ENCODE measurements around the gene NECTIN3.

Gene NECTIN3

GRCh38 chr3:111200027-111200426, 128.4 kb downstream of the NECTIN3 start:
- DNase-seq (ENCODE audit: low spot score): no peak
- in situ Hi-C loops (cut with MboI; ENCODE audit: low sequenced_read_pairs, unreplicated experiment): no loop called here
- TF ChIP-seq, protein P1, sequence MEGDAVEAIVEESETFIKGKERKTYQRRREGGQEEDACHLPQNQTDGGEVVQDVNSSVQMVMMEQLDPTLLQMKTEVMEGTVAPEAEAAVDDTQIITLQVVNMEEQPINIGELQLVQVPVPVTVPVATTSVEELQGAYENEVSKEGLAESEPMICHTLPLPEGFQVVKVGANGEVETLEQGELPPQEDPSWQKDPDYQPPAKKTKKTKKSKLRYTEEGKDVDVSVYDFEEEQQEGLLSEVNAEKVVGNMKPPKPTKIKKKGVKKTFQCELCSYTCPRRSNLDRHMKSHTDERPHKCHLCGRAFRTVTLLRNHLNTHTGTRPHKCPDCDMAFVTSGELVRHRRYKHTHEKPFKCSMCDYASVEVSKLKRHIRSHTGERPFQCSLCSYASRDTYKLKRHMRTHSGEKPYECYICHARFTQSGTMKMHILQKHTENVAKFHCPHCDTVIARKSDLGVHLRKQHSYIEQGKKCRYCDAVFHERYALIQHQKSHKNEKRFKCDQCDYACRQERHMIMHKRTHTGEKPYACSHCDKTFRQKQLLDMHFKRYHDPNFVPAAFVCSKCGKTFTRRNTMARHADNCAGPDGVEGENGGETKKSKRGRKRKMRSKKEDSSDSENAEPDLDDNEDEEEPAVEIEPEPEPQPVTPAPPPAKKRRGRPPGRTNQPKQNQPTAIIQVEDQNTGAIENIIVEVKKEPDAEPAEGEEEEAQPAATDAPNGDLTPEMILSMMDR (IDR thresholded peaks at IDR 0.05; ENCODE audit: borderline replicate concordance, control extremely low read depth, extremely low read depth, insufficient read depth, missing control alignments): no peak

DNA sequence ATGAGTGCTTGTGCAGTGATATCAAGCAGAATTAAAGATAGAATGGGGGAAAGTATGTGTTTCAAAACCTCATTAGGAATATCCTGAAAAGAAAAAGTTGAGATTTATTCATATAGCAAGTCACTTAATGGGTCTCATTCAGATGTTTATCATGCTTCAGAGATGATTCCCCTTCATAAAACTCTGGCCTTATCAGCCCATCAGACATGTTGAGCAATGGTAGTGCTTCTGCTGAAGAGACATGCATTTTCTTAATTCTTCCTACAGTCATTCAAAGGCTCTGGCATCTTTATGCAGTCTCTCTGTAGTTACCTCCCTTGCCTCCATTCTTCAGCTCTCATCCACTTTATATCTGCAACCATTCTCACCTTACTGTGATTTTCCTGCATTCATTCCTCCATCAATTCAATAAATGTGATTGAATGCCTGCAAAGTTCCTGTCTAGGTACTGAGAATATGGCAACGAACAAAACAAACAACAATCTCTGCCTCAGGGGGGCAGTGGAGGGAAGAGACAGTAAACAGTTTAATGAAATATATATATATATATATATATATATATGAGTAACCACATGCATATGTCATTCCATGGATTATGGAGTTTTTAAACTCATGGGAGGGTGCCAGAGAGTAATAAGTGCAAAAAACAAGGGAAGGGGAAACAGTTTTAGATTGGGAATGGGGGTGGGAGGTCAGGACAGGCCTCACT, 138.5 kb downstream of the NECTIN3 start:
- DNase-seq (ENCODE audit: low spot score): no peak
- TF ChIP-seq, protein P1 (IDR thresholded peaks at IDR 0.05; ENCODE audit: borderline replicate concordance, control extremely low read depth, extremely low read depth, insufficient read depth, missing control alignments): no peak
- in situ Hi-C loops (cut with MboI; ENCODE audit: low sequenced_read_pairs, unreplicated experiment): no loop called here

DNA sequence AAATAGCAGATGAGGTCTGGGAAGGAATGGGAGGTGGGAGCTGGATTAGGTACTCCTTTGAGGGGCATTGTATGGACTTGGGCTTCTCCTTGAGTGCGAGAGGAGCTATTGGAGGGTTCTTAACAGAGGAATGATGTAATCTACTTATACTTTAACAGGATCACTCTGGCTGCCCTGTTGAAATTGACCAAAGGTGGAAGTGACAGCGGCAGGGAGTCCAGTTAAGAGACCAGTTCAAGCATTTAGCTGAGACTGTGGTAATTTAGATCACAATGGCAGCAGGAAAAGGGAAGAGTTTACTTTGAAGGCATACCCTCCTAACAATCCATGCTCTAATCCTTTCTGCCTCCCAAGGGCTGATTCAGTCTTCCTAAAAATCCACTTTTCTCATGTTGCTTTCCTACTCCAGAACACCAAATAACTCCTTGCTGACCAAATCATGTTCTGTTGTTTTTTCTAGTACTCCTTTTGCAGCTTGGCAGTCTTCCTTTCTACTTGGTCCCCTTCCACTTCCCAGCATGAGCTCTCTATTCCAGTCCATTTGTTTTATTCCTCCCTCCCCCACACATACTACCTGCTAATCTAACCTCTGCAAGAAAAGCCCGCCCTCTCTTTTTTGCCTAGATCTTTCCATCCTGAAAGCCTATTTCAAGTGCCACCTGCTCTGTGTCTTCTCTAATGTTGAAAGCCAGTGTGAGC, 139.4 kb downstream of the NECTIN3 start:
- in situ Hi-C loops (cut with MboI; ENCODE audit: low sequenced_read_pairs, unreplicated experiment): no loop called here
- no peak for DNase-seq (ENCODE audit: low spot score)
- TF ChIP-seq, protein P1 (IDR thresholded peaks at IDR 0.05; ENCODE audit: borderline replicate concordance, control extremely low read depth, extremely low read depth, insufficient read depth, missing control alignments): no peak

GRCh38 chr3:111212511-111212910, 140.9 kb downstream of the NECTIN3 start:
- in situ Hi-C loops (cut with MboI; ENCODE audit: low sequenced_read_pairs, unreplicated experiment): no loop called here
- TF ChIP-seq, protein P1 (IDR thresholded peaks at IDR 0.05; ENCODE audit: borderline replicate concordance, control extremely low read depth, extremely low read depth, insufficient read depth, missing control alignments): no peak
- no peak for DNase-seq (ENCODE audit: low spot score)

- TF ChIP-seq, protein P1 (IDR thresholded peaks at IDR 0.05; ENCODE audit: borderline replicate concordance, control extremely low read depth, extremely low read depth, insufficient read depth, missing control alignments): no peak
- in situ Hi-C loops (cut with MboI; ENCODE audit: low sequenced_read_pairs, unreplicated experiment): no loop called here
- DNase-seq (ENCODE audit: low spot score): no peak
Measured at GRCh38 chr3:111215481-111215880, 143.9 kb downstream of the NECTIN3 start.

GRCh38 chr3:111218615-111219014, 147.0 kb downstream of the NECTIN3 start:
- DNase-seq (ENCODE audit: low spot score): no peak
- in situ Hi-C loops (cut with MboI; ENCODE audit: low sequenced_read_pairs, unreplicated experiment): no loop called here
- TF ChIP-seq, protein P1 (IDR thresholded peaks at IDR 0.05; ENCODE audit: borderline replicate concordance, control extremely low read depth, extremely low read depth, insufficient read depth, missing control alignments): no peak
